GM21423 (cell line): ENCODE data around the gene CASTOR2.
A peak's percentile ranks its signal among the peaks of the same experiment; 100 is the strongest.
"Not testable (repeated sequence)": the region's sequence is repeated elsewhere in the genome, so short reads cannot be mapped to it uniquely, and the experiment has no call there.

ENCODE experiments used
- ATAC-seq: cut with Tn5 transposase; IDR thresholded peaks from one replicate; pipeline ENCODE4 v1.9.1; 2021; ENCODE audit warnings: mild to moderate bottlenecking, moderate library complexity; ENCODE audit not compliant: unreplicated experiment

CASTOR2 gene

GRCh38 chr7:74964511-74965119 is at the start of gene CASTOR2:
CASTOR2 (plus strand) TSS chr7:74964705; CDS start chr7:74964986, 281 bp downstream.
- peak; percentile 87 for ATAC-seq

- ATAC-seq: not testable (repeated sequence)
These were observed 42.1 kb upstream of the CASTOR2 start for GRCh38 chr7:74922321-74922890.

GRCh38 chr7:74923644-74924043 is 40.9 kb upstream of the CASTOR2 start:
- ATAC-seq: not testable (repeated sequence)

- not testable (repeated sequence) for ATAC-seq
These were observed 37.5 kb upstream of the CASTOR2 start for GRCh38 chr7:74926968-74927367.

GRCh38 chr7:74931563-74932328 is 32.8 kb upstream of the CASTOR2 start:
- ATAC-seq: not testable (repeated sequence)

- not testable (repeated sequence) for ATAC-seq
These were observed 25.1 kb upstream of the CASTOR2 start for GRCh38 chr7:74939429-74939828.

GRCh38 chr7:74941302-74942069 is 23.0 kb upstream of the CASTOR2 start:
- ATAC-seq: not testable (repeated sequence)

- not testable (repeated sequence) for ATAC-seq
These were observed 20.6 kb upstream of the CASTOR2 start for GRCh38 chr7:74943923-74944322.

- ATAC-seq: not testable (repeated sequence)
These were observed 16.8 kb upstream of the CASTOR2 start for GRCh38 chr7:74947741-74948140.

- not testable (repeated sequence) for ATAC-seq
These were observed 10.7 kb upstream of the CASTOR2 start for GRCh38 chr7:74953774-74954173.

- not testable (repeated sequence) for ATAC-seq
These were observed 6.2 kb upstream of the CASTOR2 start for GRCh38 chr7:74958328-74958727.

GRCh38 chr7:74963704-74964510 is 598 bp upstream of the CASTOR2 start:
- ATAC-seq: peak; percentile 49

GRCh38 chr7:74966208-74966854 is 1.8 kb downstream of the CASTOR2 start:
- not testable (repeated sequence) for ATAC-seq

- ATAC-seq: not testable (repeated sequence)
These were observed 2.4 kb downstream of the CASTOR2 start for GRCh38 chr7:74966909-74967308.

- not testable (repeated sequence) for ATAC-seq
These were observed 6.9 kb downstream of the CASTOR2 start for GRCh38 chr7:74971431-74971830.

- ATAC-seq: not testable (repeated sequence)
These were observed 7.9 kb downstream of the CASTOR2 start for GRCh38 chr7:74972377-74972776.

- ATAC-seq: not testable (repeated sequence)
These were observed 11.5 kb downstream of the CASTOR2 start for GRCh38 chr7:74975959-74976358.

- ATAC-seq: not testable (repeated sequence)
These were observed 13.0 kb downstream of the CASTOR2 start for GRCh38 chr7:74977523-74977922.

- ATAC-seq: not testable (repeated sequence)
These were observed 23.9 kb downstream of the CASTOR2 start for GRCh38 chr7:74988436-74988835.

- no peak for ATAC-seq
These were observed 28.6 kb downstream of the CASTOR2 start for GRCh38 chr7:74993121-74993520.
